Thyroid gland (tissue), 4 donors: ENCODE data around the gene NOP9.

Source experiments
- POLR2A ChIP-seq, 2 donors: fragments of 450-650 bp; IDR thresholded peaks; one replicate each; pipeline ENCODE4 v1.6.1; 2017; ENCODE audit warnings: antibody characterized with exemption in 2 of 2, mild to moderate bottlenecking in 2 of 2, moderate library complexity in 1 of 2
- TF ChIP-seq, protein P1 (sequence below), 6 experiments: fragments of 200-600 bp in 3 of 6; fragments of 450-650 bp in 3 of 6; sonication (generic) in 3 of 6; IDR thresholded peaks; one replicate each; pipeline ENCODE4 v1.5.1; 2016 to 2019; ENCODE audit warnings: antibody characterized with exemption in 6 of 6, mild to moderate bottlenecking in 2 of 6, inconsistent platforms in 1 of 6, moderate library complexity in 1 of 6

DNA sequence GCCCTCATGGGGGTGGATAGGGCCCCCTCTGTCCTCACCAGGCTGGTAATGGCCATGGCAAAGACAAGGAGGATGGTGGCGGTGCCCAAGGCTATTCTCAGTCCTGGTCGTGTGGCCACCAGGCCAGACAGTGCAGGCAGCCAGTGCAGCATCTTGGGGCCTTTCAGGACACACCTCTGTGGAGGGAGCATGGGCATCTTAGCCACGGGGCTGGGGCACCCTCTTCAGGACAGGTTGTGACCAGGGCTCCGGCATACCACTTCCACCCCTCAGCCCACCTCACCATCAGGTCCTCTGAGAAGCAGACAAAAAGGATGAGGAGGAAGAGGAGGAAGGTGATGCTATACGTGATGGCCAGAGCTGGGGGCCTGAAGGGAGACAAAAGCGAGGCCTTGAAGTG is 24.4 kb downstream of the NOP9 start:
- no peak for TF ChIP-seq POLR2A (IDR thresholded peaks at IDR 0.05)
- TF ChIP-seq, protein P1, sequence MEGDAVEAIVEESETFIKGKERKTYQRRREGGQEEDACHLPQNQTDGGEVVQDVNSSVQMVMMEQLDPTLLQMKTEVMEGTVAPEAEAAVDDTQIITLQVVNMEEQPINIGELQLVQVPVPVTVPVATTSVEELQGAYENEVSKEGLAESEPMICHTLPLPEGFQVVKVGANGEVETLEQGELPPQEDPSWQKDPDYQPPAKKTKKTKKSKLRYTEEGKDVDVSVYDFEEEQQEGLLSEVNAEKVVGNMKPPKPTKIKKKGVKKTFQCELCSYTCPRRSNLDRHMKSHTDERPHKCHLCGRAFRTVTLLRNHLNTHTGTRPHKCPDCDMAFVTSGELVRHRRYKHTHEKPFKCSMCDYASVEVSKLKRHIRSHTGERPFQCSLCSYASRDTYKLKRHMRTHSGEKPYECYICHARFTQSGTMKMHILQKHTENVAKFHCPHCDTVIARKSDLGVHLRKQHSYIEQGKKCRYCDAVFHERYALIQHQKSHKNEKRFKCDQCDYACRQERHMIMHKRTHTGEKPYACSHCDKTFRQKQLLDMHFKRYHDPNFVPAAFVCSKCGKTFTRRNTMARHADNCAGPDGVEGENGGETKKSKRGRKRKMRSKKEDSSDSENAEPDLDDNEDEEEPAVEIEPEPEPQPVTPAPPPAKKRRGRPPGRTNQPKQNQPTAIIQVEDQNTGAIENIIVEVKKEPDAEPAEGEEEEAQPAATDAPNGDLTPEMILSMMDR (IDR thresholded peaks at IDR 0.05), result no peak
